ENCODE data around the gene EYS.

- TF ChIP-seq FOSL2 (IDR thresholded peaks at IDR 0.05) (no peak), FOSL2 (CRISPR knock-in tag; IDR thresholded peaks at IDR 0.05) (no peak), BCL3 (IDR thresholded peaks at IDR 0.05) (no peak), RAD21 (conservative IDR thresholded peaks at IDR 0.05 in 1 of 2, IDR thresholded peaks at IDR 0.05 in 1 of 2) (no peak), RCOR1 (IDR thresholded peaks at IDR 0.05; ENCODE audit: low read depth, low read length) (no peak)
Measured at GRCh38 chr6:64294034-64294433, 1413.0 kb downstream of the EYS start.

Data from A549 (cell line).